OCI-LY1 (cell line): ENCODE data around the gene TMEM178B.

Experiments used
- H2AFZ ChIP-seq: fragments of 200-600 bp; sonication (generic), shearing (Covaris generic); 2 replicates; pipeline ENCODE4 v1.6.0; 2014; ENCODE audit warnings: antibody characterized with exemption, mild to moderate bottlenecking, low read length
- H3F3A ChIP-seq: fragments of 200-600 bp; sonication (generic), shearing (Covaris generic); 2 replicates; pipeline ENCODE4 v1.6.0; 2014; ENCODE audit warnings: mild to moderate bottlenecking, antibody characterized with exemption, low read length, moderate library complexity; ENCODE audit not compliant: insufficient read depth
- H3K27ac ChIP-seq: fragments of 200-600 bp; sonication (generic); 2 replicates; pipeline ENCODE4 v1.5.1; 2014; ENCODE audit warnings: low read length, mixed run types, mild to moderate bottlenecking, low read depth; ENCODE audit not compliant: poor library complexity, severe bottlenecking
- H3K27me3 ChIP-seq: fragments of 200-600 bp; sonication (generic); 2 replicates; pipeline ENCODE4 v1.6.0; 2014; ENCODE audit warnings: antibody characterized with exemption, mild to moderate bottlenecking, low read length, moderate library complexity; ENCODE audit not compliant: insufficient read depth
- H3K36me3 ChIP-seq: fragments of 200-600 bp; sonication (generic); 2 replicates; pipeline ENCODE4 v1.6.1; 2014; ENCODE audit warnings: mild to moderate bottlenecking, antibody characterized with exemption, low read length, moderate library complexity, mixed read lengths; ENCODE audit not compliant: insufficient read depth
- H3K4me1 ChIP-seq: fragments of 200-600 bp; sonication (generic); 2 replicates; pipeline ENCODE4 v1.5.1; 2014; ENCODE audit warnings: mild to moderate bottlenecking, low read length, moderate library complexity; ENCODE audit not compliant: insufficient read depth, severe bottlenecking
- H3K4me2 ChIP-seq: fragments of 200-600 bp; sonication (generic), shearing (Covaris generic); 2 replicates; pipeline ENCODE4 v1.6.1; 2014; ENCODE audit warnings: low read length
- H3K4me3 ChIP-seq: fragments of 200-600 bp; sonication (generic); 2 replicates; pipeline ENCODE4 v1.5.1; 2014; ENCODE audit warnings: low read length, low read depth, mild to moderate bottlenecking, mixed read lengths; ENCODE audit not compliant: poor library complexity, severe bottlenecking
- H3K79me2 ChIP-seq: fragments of 200-600 bp; shearing (Covaris generic); 2 replicates; pipeline ENCODE4 v1.6.1; 2016; ENCODE audit warnings: mixed run types, low read length, mixed read lengths; ENCODE audit not compliant: insufficient read depth
- H3K9ac ChIP-seq: fragments of 200-600 bp; sonication (generic), shearing (Covaris generic); 2 replicates; pipeline ENCODE4 v1.6.1; 2014; ENCODE audit warnings: mild to moderate bottlenecking, low read length, mixed read lengths
- H3K9me2 ChIP-seq: fragments of 200-600 bp; sonication (generic), shearing (Covaris generic); 2 replicates; pipeline ENCODE4 v1.6.1; 2014; ENCODE audit warnings: low read depth, mild to moderate bottlenecking, low read length, mixed read lengths
- H3K9me3 ChIP-seq: fragments of 200-600 bp; shearing (Covaris generic); 2 replicates; pipeline ENCODE4 v1.6.1; 2014; ENCODE audit warnings: low read length, mixed read lengths
- H4K20me1 ChIP-seq: fragments of 200-600 bp; sonication (generic), shearing (Covaris generic); 2 replicates; pipeline ENCODE4 v1.6.0; 2016; ENCODE audit warnings: mild to moderate bottlenecking, low read length; ENCODE audit not compliant: insufficient read depth
- CTCF ChIP-seq: fragments of 200-600 bp; sonication (generic), shearing (Covaris generic); IDR thresholded peaks from 2 replicates; pipeline ENCODE4 v1.5.1; 2017; ENCODE audit warnings: mild to moderate bottlenecking, antibody characterized with exemption, low read length, moderate library complexity, mixed read lengths
- EZH2 ChIP-seq: fragments of 200-600 bp; sonication (generic), shearing (Covaris generic); IDR thresholded peaks from 2 replicates; pipeline ENCODE4 v1.8.0; 2017; ENCODE audit warnings: borderline replicate concordance, mixed run types, mild to moderate bottlenecking, antibody characterized with exemption, low read length, moderate library complexity, mixed read lengths

Gene TMEM178B

GRCh38 chr7:141312395-141312794 lies 238.5 kb downstream of the TMEM178B start:
- H4K20me1 ChIP-seq = no peaks in the 10 kb centered on the region
- no peaks in the 10 kb centered on the region for H3K9me2 ChIP-seq
- H3K9ac ChIP-seq = no peak overlapping the region
- no peak overlapping the region for H3K27ac ChIP-seq
- no peaks in the 10 kb centered on the region for H3K36me3 ChIP-seq
- H3K9me3 ChIP-seq = no peaks in the 10 kb centered on the region
- no peak overlapping the region for H2AFZ ChIP-seq
- H3K27me3 ChIP-seq = no peaks in the 10 kb centered on the region
- no peaks in the 10 kb centered on the region for H3F3A ChIP-seq
- TF ChIP-seq CTCF (no peak), EZH2 (no peak)
- H3K4me1 ChIP-seq = no peaks in the 10 kb centered on the region
- no peak overlapping the region for H3K4me2 ChIP-seq
- H3K79me2 ChIP-seq = no peaks in the 10 kb centered on the region
- no peak overlapping the region for H3K4me3 ChIP-seq

GRCh38 chr7:141312828-141313521 lies 239.1 kb downstream of the TMEM178B start:
- H3K27me3 ChIP-seq = no peaks in the 10 kb centered on the region
- no peak overlapping the region for H3K4me2 ChIP-seq
- H3K9me3 ChIP-seq = no peaks in the 10 kb centered on the region
- no peaks in the 10 kb centered on the region for H3K9me2 ChIP-seq
- no peak overlapping the region for H2AFZ ChIP-seq
- H3K36me3 ChIP-seq = no peaks in the 10 kb centered on the region
- no peak for TF ChIP-seq EZH2
- no peak for TF ChIP-seq CTCF
- H3K79me2 ChIP-seq = no peaks in the 10 kb centered on the region
- H4K20me1 ChIP-seq = no peaks in the 10 kb centered on the region
- H3K27ac ChIP-seq = no peak overlapping the region
- no peak overlapping the region for H3K9ac ChIP-seq
- no peaks in the 10 kb centered on the region for H3K4me1 ChIP-seq
- no peak overlapping the region for H3K4me3 ChIP-seq
- H3F3A ChIP-seq = no peaks in the 10 kb centered on the region

GRCh38 chr7:141313896-141314295 lies 240.0 kb downstream of the TMEM178B start:
- H3K4me2 ChIP-seq = no peak overlapping the region
- TF ChIP-seq EZH2 (no peak), CTCF (no peak)
- no peak overlapping the region for H3K9ac ChIP-seq

More at GRCh38 chr7:141313896-141314295, 240.0 kb downstream of the TMEM178B start:
- H3K27me3 ChIP-seq = no peaks in the 10 kb centered on the region
- H4K20me1 ChIP-seq = no peaks in the 10 kb centered on the region
- no peak overlapping the region for H3K4me3 ChIP-seq
- no peaks in the 10 kb centered on the region for H3K79me2 ChIP-seq
- no peaks in the 10 kb centered on the region for H3K4me1 ChIP-seq
- no peak overlapping the region for H3K27ac ChIP-seq
- no peaks in the 10 kb centered on the region for H3K36me3 ChIP-seq
- H2AFZ ChIP-seq = no peak overlapping the region
- no peaks in the 10 kb centered on the region for H3F3A ChIP-seq
- no peaks in the 10 kb centered on the region for H3K9me2 ChIP-seq
- no peaks in the 10 kb centered on the region for H3K9me3 ChIP-seq
